ENCODE measurements around the gene EMCN. TPM values are rescaled to one million over a fixed set of nuclear protein-coding genes. Genes with fewer than 3 reads are reported as not detected.
"Not testable (repeated sequence)": the region's sequence is repeated elsewhere in the genome, so short reads cannot be mapped to it uniquely, and the experiment has no call there.

Gene EMCN, protein sequence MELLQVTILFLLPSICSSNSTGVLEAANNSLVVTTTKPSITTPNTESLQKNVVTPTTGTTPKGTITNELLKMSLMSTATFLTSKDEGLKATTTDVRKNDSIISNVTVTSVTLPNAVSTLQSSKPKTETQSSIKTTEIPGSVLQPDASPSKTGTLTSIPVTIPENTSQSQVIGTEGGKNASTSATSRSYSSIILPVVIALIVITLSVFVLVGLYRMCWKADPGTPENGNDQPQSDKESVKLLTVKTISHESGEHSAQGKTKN
- not detected for total RNA-seq
- polyA plus RNA-seq: not detected
- 0 reads per million in 6 experiments for total RNA-seq

DNA sequence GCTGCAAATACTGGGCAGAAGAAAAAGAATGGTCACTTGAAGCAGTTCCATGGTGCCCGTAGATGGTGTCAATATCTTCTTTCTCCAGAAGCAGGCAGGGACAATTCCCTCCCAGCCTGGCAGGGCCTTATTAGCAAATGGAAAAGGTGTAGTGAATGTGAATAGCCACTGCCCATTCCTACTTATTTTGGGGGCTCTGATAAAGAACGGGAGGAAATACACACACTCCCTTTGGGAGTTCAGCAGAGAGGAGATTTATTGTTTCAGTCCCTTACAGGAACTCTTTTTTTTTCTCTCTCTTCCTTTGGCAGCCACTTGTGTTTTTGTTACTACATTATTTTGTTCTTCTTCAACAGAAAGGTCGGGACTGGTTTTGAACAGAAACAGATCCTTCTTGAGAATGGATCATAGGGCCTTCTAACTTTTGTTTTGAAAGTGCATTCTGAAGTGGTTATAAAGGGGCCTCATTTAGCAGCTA, at the start of gene EMCN:
Gene EMCN, minus strand, starts transcription at position 159 of the 478 bp plus-strand sequence. Its CDS starts 108 bp downstream, at position 51.
- Mint-ChIP-seq H3K4me1 (no peaks in the 10 kb centered on the region), H3K4me3 (no peak within 1 kb of the TSS), H3K9me3 (no peaks in the 10 kb centered on the region), H3K27me3 (peaks cover 1 to 28% (median 11%) of the 10 kb centered on the region in 5 donors), H3K27ac (no peak within 1 kb of the TSS), H3K36me3 (no peaks in the 10 kb centered on the region)
- POLR2A ChIA-PET: no interaction called here
- ATAC-seq (no peak), DNase-seq (no peak)

DNA sequence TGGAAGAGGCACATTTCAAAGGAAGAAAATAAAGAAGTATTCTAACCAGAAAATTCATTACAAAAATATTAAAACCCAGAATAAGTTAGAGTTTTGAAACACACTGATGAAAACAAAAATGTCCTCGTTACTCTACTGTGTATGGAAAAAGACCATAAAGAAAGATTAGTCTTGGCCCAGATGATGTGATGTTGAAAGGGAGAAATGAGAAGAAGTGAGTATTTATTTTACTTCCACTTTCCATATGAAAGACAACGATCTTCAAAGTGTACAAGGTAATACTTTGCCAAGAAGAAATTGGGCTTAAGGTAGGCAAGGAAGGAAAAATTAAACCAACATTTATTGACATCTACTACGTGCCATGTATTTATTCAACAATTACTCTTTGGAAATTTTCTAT, 48.6 kb upstream of the EMCN start:
- Mint-ChIP-seq H3K4me1 (peaks cover 0 to 14% (median 3%) of the 10 kb centered on the region in 4 donors), H3K27me3 (no peaks in the 10 kb centered on the region), H3K4me3 (peak overlapping the region in 1 of 10 donors; percentile 27), H3K9me3 (peaks cover 0 to 2% (median 0%) of the 10 kb centered on the region in 9 donors), H3K36me3 (peaks cover 0 to 3% (median 0%) of the 10 kb centered on the region in 3 donors), H3K27ac (no peak overlapping the region)
- no peak for ATAC-seq
- POLR2A ChIA-PET: no interaction called here
- no peak for DNase-seq

DNA sequence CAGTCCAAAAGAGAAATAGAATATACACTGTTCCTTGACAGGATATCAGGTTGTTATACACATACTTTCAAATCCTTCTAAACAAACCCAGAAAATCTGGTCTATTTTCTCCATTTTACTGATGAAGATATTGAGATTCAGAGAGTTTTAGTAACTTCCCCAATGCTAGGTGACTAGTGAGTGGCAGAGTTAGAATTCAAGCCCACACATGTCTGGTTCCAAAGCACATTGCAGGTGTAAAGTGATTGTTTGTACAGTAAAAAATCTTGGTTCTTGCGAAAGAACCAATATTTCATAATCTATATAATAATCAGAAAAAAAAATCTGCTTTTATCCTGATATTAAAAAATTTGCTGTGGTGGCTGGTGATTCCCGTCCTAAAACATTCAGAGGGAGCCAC, 39.5 kb upstream of the EMCN start:
- DNase-seq: no peak
- H3K27me3 Mint-ChIP-seq: peaks cover 0 to 9% (median 1%) of the 10 kb centered on the region in 5 donors
- H3K4me1 Mint-ChIP-seq: no peaks in the 10 kb centered on the region
- POLR2A ChIA-PET: no interaction called here
- H3K9me3 Mint-ChIP-seq: peaks cover 0 to 10% (median 0%) of the 10 kb centered on the region in 9 donors
- H3K36me3 Mint-ChIP-seq: no peaks in the 10 kb centered on the region
- no peak for ATAC-seq
- H3K27ac Mint-ChIP-seq: no peak overlapping the region
- H3K4me3 Mint-ChIP-seq: no peak overlapping the region

DNA sequence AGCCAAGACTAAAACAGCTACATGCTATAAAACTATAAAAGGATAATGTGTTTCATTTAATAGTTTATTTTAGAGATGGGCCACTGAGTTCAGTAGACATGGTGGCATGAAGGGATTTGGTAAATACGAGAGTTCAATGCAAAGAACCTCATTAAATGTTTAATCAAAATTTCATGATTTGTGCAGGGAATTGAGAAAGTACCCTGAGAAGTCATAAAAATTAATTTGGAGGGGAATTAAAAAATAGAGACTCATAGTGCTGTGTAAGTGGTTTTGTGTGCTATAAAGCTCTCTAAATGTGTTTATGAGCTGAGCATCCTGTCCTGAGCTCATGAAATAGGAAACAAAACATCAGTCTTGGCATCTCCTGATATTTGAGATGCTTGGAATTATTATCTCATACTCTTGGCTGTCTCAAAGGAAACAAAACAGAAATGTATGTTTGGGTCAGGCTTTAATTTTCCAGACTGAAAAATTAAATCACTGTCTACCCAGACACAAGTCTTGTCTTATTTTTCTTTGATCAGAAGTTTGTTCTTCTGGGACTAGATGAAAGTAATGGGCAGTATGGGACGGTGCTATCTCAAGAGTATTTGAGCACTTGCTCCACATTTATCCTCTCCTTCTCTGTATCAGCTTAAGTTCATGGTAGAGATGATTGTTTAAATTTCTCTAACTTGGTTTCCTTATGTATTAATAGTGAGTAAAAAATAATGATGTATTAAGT, 38.0 kb upstream of the EMCN start:
- Mint-ChIP-seq H3K4me3 (no peak overlapping the region), H3K4me1 (no peaks in the 10 kb centered on the region), H3K27me3 (peaks cover 0 to 9% (median 1%) of the 10 kb centered on the region in 5 donors), H3K9me3 (peaks cover 0 to 5% (median 0%) of the 10 kb centered on the region in 9 donors), H3K36me3 (no peaks in the 10 kb centered on the region), H3K27ac (no peak overlapping the region)
- POLR2A ChIA-PET: no interaction called here
- ATAC-seq (no peak), DNase-seq (no peak)

DNA sequence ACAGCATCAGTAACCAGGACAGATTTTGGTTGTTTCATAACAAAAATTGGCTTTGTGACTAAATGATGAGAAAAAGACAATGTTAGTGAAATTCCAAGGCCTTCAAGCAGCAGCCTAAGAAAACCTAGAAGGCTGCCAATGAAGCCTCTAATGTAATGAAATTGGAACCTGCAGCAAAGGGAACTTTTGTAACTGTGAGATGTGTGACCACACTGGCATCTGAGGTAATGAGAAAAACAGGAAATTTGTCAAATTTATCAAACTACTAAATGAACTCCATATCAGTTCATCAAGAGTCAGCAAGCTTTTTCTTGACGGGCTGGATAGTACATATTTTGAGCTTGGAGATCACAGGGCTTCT, 30.4 kb upstream of the EMCN start:
- DNase-seq (no peak), ATAC-seq (no peak)
- H3K9me3 Mint-ChIP-seq: no peaks in the 10 kb centered on the region
- POLR2A ChIA-PET: no interaction called here
- no peaks in the 10 kb centered on the region for H3K27me3 Mint-ChIP-seq
- H3K4me3 Mint-ChIP-seq: no peak overlapping the region
- peaks cover 0 to 6% (median 0%) of the 10 kb centered on the region in 4 donors for H3K4me1 Mint-ChIP-seq
- H3K27ac Mint-ChIP-seq: no peak overlapping the region
- no peaks in the 10 kb centered on the region for H3K36me3 Mint-ChIP-seq

DNA sequence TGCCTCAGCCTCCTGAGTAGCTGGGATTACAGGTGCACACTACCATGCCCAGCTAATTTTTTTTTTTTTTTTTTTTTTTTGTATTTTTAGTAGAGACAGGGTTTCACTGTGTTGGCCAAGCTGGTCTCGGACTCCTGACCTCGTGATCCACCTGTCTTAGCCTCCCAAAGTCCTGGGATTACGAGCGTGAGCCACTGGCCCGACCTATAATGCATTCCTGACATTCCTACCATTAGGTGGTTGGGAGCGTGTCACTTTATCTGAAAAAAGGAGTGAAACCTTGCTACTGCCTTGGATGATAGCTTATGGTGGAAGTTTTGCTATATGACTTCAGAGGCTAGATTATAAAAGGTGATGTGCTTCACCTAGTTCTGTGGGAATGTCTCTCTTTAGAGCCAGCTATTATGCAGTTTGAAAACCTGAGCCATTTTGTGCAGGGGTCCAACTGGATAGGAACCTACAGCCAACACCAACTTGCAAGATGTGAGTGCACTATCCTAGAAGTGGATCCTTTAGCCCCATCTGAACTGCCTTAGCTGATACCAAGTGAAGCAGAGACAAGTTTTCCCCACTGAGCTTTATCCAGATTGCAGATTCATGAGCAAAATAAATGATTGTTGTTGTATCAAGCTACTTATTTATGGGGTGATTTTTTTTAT, 29.8 kb upstream of the EMCN start:
- DNase-seq (no peak), ATAC-seq (no peak)
- Mint-ChIP-seq H3K9me3 (no peaks in the 10 kb centered on the region), H3K27me3 (no peaks in the 10 kb centered on the region), H3K36me3 (no peaks in the 10 kb centered on the region), H3K4me3 (no peak overlapping the region), H3K27ac (no peak overlapping the region), H3K4me1 (peaks cover 0 to 6% (median 0%) of the 10 kb centered on the region in 4 donors)
- POLR2A ChIA-PET: no interaction called here

DNA sequence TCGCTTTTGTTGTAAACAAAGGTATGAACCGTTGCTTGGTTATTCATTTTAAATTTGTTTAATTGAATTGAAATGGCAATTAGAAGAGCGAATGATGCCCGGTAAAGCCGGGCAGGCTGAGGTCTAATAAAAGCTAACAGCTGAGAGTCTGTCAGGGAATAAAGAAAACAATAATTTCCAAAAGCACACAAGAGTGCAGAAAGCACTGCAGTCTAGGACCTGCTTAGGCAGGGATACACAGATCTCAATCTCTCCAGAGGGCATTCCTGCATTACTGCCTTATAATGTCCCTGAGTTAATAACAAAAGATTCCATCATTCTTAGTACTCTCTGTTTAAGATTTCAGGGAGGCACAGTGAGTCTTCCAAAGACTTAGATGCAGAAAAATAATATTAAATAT, 27.6 kb upstream of the EMCN start:
- H3K27ac Mint-ChIP-seq: no peak overlapping the region
- POLR2A ChIA-PET: no interaction called here
- no peak overlapping the region for H3K4me3 Mint-ChIP-seq
- no peak for DNase-seq
- no peak for ATAC-seq
- peaks cover 0 to 6% (median 0%) of the 10 kb centered on the region in 4 donors for H3K4me1 Mint-ChIP-seq
- no peaks in the 10 kb centered on the region for H3K36me3 Mint-ChIP-seq
- H3K27me3 Mint-ChIP-seq: no peaks in the 10 kb centered on the region
- H3K9me3 Mint-ChIP-seq: no peaks in the 10 kb centered on the region

DNA sequence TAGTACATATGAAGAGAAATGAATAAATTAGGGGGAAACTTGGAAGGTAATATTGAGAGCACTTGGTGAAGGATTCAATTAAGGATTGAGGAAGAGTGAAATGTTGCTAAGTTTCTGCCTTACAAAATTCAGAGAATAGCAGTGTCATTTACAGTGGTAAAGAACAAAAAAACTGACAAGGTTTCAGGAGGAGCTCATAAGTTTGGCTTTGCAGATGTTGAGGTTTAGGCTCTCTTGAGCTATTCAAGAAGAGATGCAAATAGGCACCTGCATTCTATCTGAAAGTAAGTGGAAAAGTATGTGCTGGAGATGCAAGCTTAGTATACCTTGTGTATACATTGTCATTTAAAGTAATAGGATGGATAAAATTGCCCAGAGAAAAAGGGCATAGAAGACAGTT, 22.3 kb upstream of the EMCN start:
- Mint-ChIP-seq H3K9me3 (no peaks in the 10 kb centered on the region), H3K27me3 (no peaks in the 10 kb centered on the region), H3K27ac (no peak overlapping the region), H3K4me1 (no peaks in the 10 kb centered on the region), H3K36me3 (no peaks in the 10 kb centered on the region), H3K4me3 (no peak overlapping the region)
- POLR2A ChIA-PET: no interaction called here
- no peak for ATAC-seq
- no peak for DNase-seq

DNA sequence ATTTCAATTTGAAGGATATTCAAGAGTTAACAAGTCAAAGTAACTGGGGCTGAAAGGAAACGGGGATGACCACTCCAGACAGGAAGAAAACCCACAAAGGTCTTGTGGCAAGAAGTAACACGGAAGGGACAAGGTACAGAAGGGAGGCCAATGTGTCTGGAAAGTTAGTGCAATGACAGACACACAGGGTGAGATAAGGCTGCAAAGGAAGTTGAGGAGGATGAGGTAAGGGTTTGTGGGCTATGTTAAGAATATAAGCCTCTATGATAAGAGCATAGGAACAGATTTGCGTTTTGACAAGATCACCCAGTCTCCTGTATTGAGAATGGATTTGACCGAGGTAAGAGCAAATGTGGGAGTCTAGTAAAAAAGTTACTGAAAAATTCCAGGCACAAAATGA, 21.9 kb upstream of the EMCN start:
- POLR2A ChIA-PET: no interaction called here
- ATAC-seq: peak in 1 of 2 donors; percentile 47
- no peaks in the 10 kb centered on the region for H3K4me1 Mint-ChIP-seq
- no peaks in the 10 kb centered on the region for H3K36me3 Mint-ChIP-seq
- H3K4me3 Mint-ChIP-seq: no peak overlapping the region
- no peaks in the 10 kb centered on the region for H3K27me3 Mint-ChIP-seq
- no peaks in the 10 kb centered on the region for H3K9me3 Mint-ChIP-seq
- DNase-seq: peak in 1 of 10 donors; percentile 2
- no peak overlapping the region for H3K27ac Mint-ChIP-seq

DNA sequence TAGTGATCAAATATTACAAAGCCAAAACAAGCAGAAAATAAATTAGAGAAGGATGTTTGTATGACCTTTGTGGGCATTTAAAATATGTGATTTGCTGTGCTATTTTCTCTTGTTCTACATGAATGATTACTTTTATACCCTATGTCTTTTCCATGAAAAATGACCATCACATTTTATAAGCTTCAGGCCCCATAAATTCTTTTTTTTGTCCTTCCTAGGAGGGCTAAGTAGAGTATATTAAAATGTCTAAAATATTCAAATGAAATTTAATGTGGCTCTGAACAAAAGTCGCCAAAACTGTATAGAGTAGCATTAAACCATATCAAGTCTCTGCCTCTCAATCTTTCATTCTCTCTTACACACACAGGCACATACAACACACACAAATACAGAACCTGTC, 15.9 kb upstream of the EMCN start:
- Mint-ChIP-seq H3K4me1 (peaks cover 0 to 6% (median 4%) of the 10 kb centered on the region in 4 donors), H3K27ac (no peak overlapping the region), H3K9me3 (peaks cover 0 to 20% (median 9%) of the 10 kb centered on the region in 9 donors), H3K4me3 (no peak overlapping the region), H3K36me3 (peaks cover 0 to 7% (median 5%) of the 10 kb centered on the region in 3 donors), H3K27me3 (peaks cover 0 to 8% (median 0%) of the 10 kb centered on the region in 5 donors)
- POLR2A ChIA-PET: no interaction called here
- no peak for DNase-seq
- no peak for ATAC-seq

DNA sequence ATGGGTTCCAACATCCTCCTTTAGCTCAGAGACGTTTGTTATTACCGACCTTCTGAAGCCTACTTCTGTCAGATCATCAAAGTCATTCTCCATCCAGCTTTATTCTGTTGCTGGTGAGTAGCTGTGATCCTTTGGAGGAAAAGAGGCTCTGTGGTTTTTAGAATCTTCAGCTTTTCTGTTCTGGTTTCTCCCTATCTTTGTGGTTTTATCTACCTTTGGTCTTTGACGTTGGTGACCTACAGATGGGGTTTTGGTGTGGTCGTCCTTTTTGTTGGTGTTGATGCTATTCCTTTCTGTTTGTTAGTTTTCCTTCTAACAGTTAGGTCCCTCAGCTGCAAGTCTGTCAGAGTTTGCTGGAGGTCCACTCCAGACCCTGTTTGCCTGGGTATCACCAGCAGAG, 12.3 kb upstream of the EMCN start:
- H3K36me3 Mint-ChIP-seq, DNase-seq, H3K27ac Mint-ChIP-seq, H3K4me1 Mint-ChIP-seq, H3K4me3 Mint-ChIP-seq, ATAC-seq, POLR2A ChIA-PET: not testable (repeated sequence)
- Mint-ChIP-seq H3K9me3 (peaks cover 0 to 29% (median 13%) of the 10 kb centered on the region in 9 donors), H3K27me3 (peaks cover 0 to 13% (median 0%) of the 10 kb centered on the region in 5 donors)

DNA sequence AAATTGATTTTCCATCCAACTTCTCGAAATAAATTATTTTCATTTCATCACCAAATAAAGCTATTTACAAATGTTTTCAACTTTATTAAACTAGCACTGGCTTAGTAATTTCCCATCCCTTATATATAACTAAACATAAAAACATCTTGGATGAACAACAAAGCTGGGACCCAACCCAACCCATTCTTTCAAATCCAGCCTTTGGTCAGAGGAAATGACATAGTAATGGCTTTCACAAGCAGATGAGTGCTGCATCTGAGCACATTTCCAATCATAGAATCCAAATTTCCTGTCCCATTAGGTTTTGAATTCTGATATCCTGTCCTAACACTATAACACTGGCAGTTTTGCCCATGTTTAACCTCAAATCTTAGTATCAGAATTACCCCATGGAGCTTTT, 7.9 kb upstream of the EMCN start:
- DNase-seq: no peak
- H3K4me1 Mint-ChIP-seq: peaks cover 0 to 6% (median 4%) of the 10 kb centered on the region in 4 donors
- POLR2A ChIA-PET: no interaction called here
- ATAC-seq: no peak
- peaks cover 0 to 29% (median 12%) of the 10 kb centered on the region in 9 donors for H3K9me3 Mint-ChIP-seq
- peaks cover 0 to 10% (median 0%) of the 10 kb centered on the region in 5 donors for H3K27me3 Mint-ChIP-seq
- no peak overlapping the region for H3K27ac Mint-ChIP-seq
- no peak overlapping the region for H3K4me3 Mint-ChIP-seq
- peaks cover 0 to 7% (median 5%) of the 10 kb centered on the region in 3 donors for H3K36me3 Mint-ChIP-seq

DNA sequence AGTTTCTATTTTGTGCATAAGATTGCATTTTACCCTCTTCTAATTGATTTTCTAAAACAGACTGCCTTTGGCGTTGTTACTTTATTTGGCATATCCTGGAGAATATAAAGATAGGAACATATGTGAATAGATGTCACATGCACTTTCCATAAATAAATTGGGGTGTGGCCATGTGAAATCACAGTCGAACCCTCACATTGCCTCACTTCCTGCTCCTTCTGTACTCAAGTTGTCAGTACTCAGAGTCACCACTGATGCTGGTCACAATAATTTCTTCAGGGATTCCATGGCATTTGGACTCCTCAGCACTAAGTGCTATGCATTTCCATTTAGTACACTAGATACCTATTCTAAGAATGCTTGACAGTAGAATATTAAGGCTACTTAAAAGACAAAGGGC, 1.4 kb upstream of the EMCN start:
- ATAC-seq (no peak), DNase-seq (no peak)
- POLR2A ChIA-PET: no interaction called here
- H3K27me3 Mint-ChIP-seq: peaks cover 1 to 26% (median 9%) of the 10 kb centered on the region in 5 donors
- H3K4me1 Mint-ChIP-seq: no peaks in the 10 kb centered on the region
- H3K4me3 Mint-ChIP-seq: no peak overlapping the region
- H3K9me3 Mint-ChIP-seq: no peaks in the 10 kb centered on the region
- no peak overlapping the region for H3K27ac Mint-ChIP-seq
- no peaks in the 10 kb centered on the region for H3K36me3 Mint-ChIP-seq
